Heart left ventricle (tissue), 16 donors: ENCODE data around the gene DCHS2. TPM values are rescaled to one million over a fixed set of nuclear protein-coding genes. Genes with fewer than 3 reads are reported as not detected.

ENCODE experiments used
- ATAC-seq, 4 donors: fragments of 200-7000 bp; cut with Tn5 transposase; one replicate each; pipeline ENCODE4 v1.9.1; 2020 to 2022; ENCODE audit warnings: moderate library complexity in 4 of 4, mild to moderate bottlenecking in 3 of 4, moderate number of reproducible peaks in 1 of 4
- DNase-seq, 5 donors: peaks; one replicate each; pipeline ENCODE4 v3.0.0-alpha.2; 2020
- H3K27ac ChIP-seq, 12 donors: fragments of 200-600 bp; sonication (generic) in 4 of 12; one replicate each; pipeline versions ENCODE4 v1.5.0 to v1.8.0; 2016 to 2022; ENCODE audit warnings: mild to moderate bottlenecking in 2 of 12
- H3K27me3 ChIP-seq, 9 donors: fragments of 200-600 bp; sonication (generic) in 2 of 9; one replicate each; pipeline versions ENCODE4 v1.5.1 to v1.8.0; 2016 to 2022; ENCODE audit warnings: mild to moderate bottlenecking in 3 of 9
- H3K36me3 ChIP-seq, 9 donors: fragments of 200-600 bp; sonication (generic) in 2 of 9; one replicate each; pipeline versions ENCODE4 v1.5.0 to v1.8.0; 2018 to 2022; ENCODE audit warnings: mild to moderate bottlenecking in 2 of 9
- H3K4me1 ChIP-seq, 12 donors: fragments of 200-600 bp; sonication (generic) in 4 of 12; one replicate each; pipeline versions ENCODE4 v1.5.0 to v1.8.0; 2016 to 2022; ENCODE audit warnings: mild to moderate bottlenecking in 3 of 12
- H3K4me3 ChIP-seq, 12 donors: fragments of 200-600 bp; sonication (generic) in 4 of 12; one replicate each; pipeline versions ENCODE4 v1.5.0 to v1.8.0; 2017 to 2022; ENCODE audit warnings: mild to moderate bottlenecking in 9 of 12, moderate library complexity in 4 of 12
- H3K9me3 ChIP-seq, 12 donors: fragments of 200-600 bp; sonication (generic) in 4 of 12; one replicate each; pipeline versions ENCODE4 v1.5.0 to v1.8.0; 2016 to 2022; ENCODE audit warnings: mild to moderate bottlenecking in 1 of 12
- CTCF ChIP-seq, 12 donors: fragments of 200-600 bp; sonication (generic) in 4 of 12; IDR thresholded peaks; one replicate each; pipeline versions ENCODE4 v1.5.0 to v1.8.0; 2018 to 2022; ENCODE audit warnings: antibody characterized with exemption in 12 of 12, mild to moderate bottlenecking in 5 of 12
- POLR2A ChIP-seq, 2 donors: fragments of 450-650 bp; IDR thresholded peaks; one replicate each; pipeline ENCODE4 v1.6.1; 2017; ENCODE audit warnings: antibody characterized with exemption in 2 of 2, mild to moderate bottlenecking in 2 of 2, moderate library complexity in 2 of 2
- WGBS, 4 donors: extraction: QIAGEN DNeasy Blood & Tissue Kit in 2 of 4; methylation state at CpG; one replicate each; pipeline versions ENCODE4 v1.1.5 to v1.1.7; 2013 to 2018; 5-methylcytosine and 5-hydroxymethylcytosine counted together
- intact Hi-C, 10 donors: fragments of 100-400 bp; cut with DNase I; formaldehyde crosslinking; loops; one replicate each; pipeline versions ENCODE4 v1.11.1 to v1.14.2; 2022
- polyA plus RNA-seq, 2 donors: library from polyadenylated mRNA; stranded (reverse); fragments of 200-250 nt; gene quantifications; one replicate each; pipeline ENCODE4 v1.2.3, GENCODE V29; 2013
- total RNA-seq, 9 donors: library from RNA; depleted of rRNA in 2 of 9; stranded (reverse); fragments of >200 nt in 2 of 9; fragmentation: NEBNext Ultra II Directional in 3 of 9; extraction: Animal tissue kit (Norgen Biotek cat#: 25700) in 3 of 9; gene quantifications; one replicate each; pipeline versions ENCODE4 v1.1.0 to v1.2.4, GENCODE V29; 2016 to 2023
- donor health status: ischemic (EF 13 %, LVEDD 7.1; RV severe dilation, severe dysfunction).
- donor health status: healthy with polysubstance abuse.
- donor health status: DM: no; HTN: yes; CAD: no.
- donor health status: DM: no; HTN: no; CAD: no.
- donor health status: ischemic (EF 25% LVEDD 6.9; RV normal size, moderate dysfunction).
- donor health status: ischemic (EF 25% LVEDD 5.7; RV mildly dilated, moderate dysfunction).
- donor health status: healthy.
- donor health status: DM: yes; HTN: yes; CAD: no.
- donor health status: ischemic (EF 35%, LVEDD 5.7; RV mildly dilated, moderate dysfunction).
- donor health status: nonischemic (EF 11% LVEDD 7.7; RV severe dilation, severe dysfunction).
- donor health status: DM: yes; HTN: yes; CAD: no.
- donor health status: PGD.
- donor health status: ischemic (EF 29% LVEDD 5.4; RV normal size, mild dysfunction).
- donor health status: nonischemic (EF 23%, LVEDD 6.1; RV moderate dilation, normal function).

The DCHS2 gene
- total and polyA plus RNA-seq, 11 donors = under 0.01 to 0.49 (median 0.15) TPM; not detected in 5

GRCh38 chr4:154517591-154517990, 26.0 kb upstream of the DCHS2 start:
- Histone ChIP-seq H3K27me3 (peaks cover 0 to 31% (median 0%) of the 10 kb centered on the region in 9 donors), H3K27ac (no peak overlapping the region), H3K4me1 (peaks cover 0 to 5% (median 0%) of the 10 kb centered on the region in 12 donors), H3K9me3 (no peaks in the 10 kb centered on the region), H3K36me3 (no peaks in the 10 kb centered on the region), H3K4me3 (no peak overlapping the region)
- 72 to 84% (median 79%) methylated on average over 4 of the region's 4 CpGs for WGBS, 4 donors
- TF ChIP-seq CTCF (IDR thresholded peaks at IDR 0.05) = no peak
- TF ChIP-seq POLR2A (IDR thresholded peaks at IDR 0.05) = no peak
- intact Hi-C loops = no loop called here
- no peak for DNase-seq
- ATAC-seq = no peak

- H3K27ac ChIP-seq = no peak overlapping the region
- H3K36me3 ChIP-seq = no peaks in the 10 kb centered on the region
- no peak overlapping the region for H3K4me3 ChIP-seq
- WGBS, 4 donors = 30 to 38% (median 35%) methylated on average over 1 of the region's 1 CpG
- ATAC-seq = no peak
- H3K9me3 ChIP-seq = no peaks in the 10 kb centered on the region
- H3K27me3 ChIP-seq = peaks cover 0 to 33% (median 0%) of the 10 kb centered on the region in 9 donors
- H3K4me1 ChIP-seq = peaks cover 0 to 5% (median 0%) of the 10 kb centered on the region in 12 donors
- DNase-seq = no peak
- TF ChIP-seq CTCF (IDR thresholded peaks at IDR 0.05) (no peak), POLR2A (IDR thresholded peaks at IDR 0.05) (no peak)
- intact Hi-C loops = no loop called here
Measured at GRCh38 chr4:154516318-154517029, 24.9 kb upstream of the DCHS2 start.

- DNase-seq = no peak
- H3K27me3 ChIP-seq = peaks cover 0 to 27% (median 0%) of the 10 kb centered on the region in 9 donors
- no peak overlapping the region for H3K4me3 ChIP-seq
- H3K4me1 ChIP-seq = no peaks in the 10 kb centered on the region
- WGBS, 4 donors = 65 to 70% (median 66%) methylated on average over 4 of the region's 4 CpGs
- no peaks in the 10 kb centered on the region for H3K9me3 ChIP-seq
- TF ChIP-seq CTCF (IDR thresholded peaks at IDR 0.05) = no peak
- no peak for TF ChIP-seq POLR2A (IDR thresholded peaks at IDR 0.05)
- no peaks in the 10 kb centered on the region for H3K36me3 ChIP-seq
- no peak overlapping the region for H3K27ac ChIP-seq
- ATAC-seq = no peak
- intact Hi-C loops = no loop called here
Measured at GRCh38 chr4:154511981-154512380, 20.4 kb upstream of the DCHS2 start.

GRCh38 chr4:154511548-154511947, 19.9 kb upstream of the DCHS2 start:
- no peak for TF ChIP-seq POLR2A (IDR thresholded peaks at IDR 0.05)
- no peak for TF ChIP-seq CTCF (IDR thresholded peaks at IDR 0.05)
- Histone ChIP-seq H3K4me1 (no peaks in the 10 kb centered on the region), H3K4me3 (no peak overlapping the region), H3K27me3 (peaks cover 0 to 27% (median 0%) of the 10 kb centered on the region in 9 donors), H3K9me3 (no peaks in the 10 kb centered on the region), H3K36me3 (no peaks in the 10 kb centered on the region), H3K27ac (no peak overlapping the region)
- no peak for ATAC-seq
- intact Hi-C loops = no loop called here
- DNase-seq = no peak
- 47 to 91% (median 90%) methylated on average over 2 of the region's 2 CpGs for WGBS, 4 donors
